HepG2 (cell line): ENCODE results near the gene TADA1. TPM values are rescaled to one million over a fixed set of nuclear protein-coding genes. Genes with fewer than 3 reads are reported as not detected.

ENCODE experiments used
- ARNTL ChIP-seq: sonication (generic); formaldehyde crosslinking; IDR thresholded peaks from 2 replicates; pipeline ENCODE4 v1.4.0; 2020; ENCODE audit warnings: mild to moderate bottlenecking, missing genetic modification reagents
- ASH2L ChIP-seq: fragments of 300-600, 200-600 bp; sonication (generic); IDR thresholded peaks from 2 replicates; pipeline ENCODE4 v1.7.0; 2017; ENCODE audit warnings: low read depth, mild to moderate bottlenecking, moderate library complexity, mixed read lengths, low read length; ENCODE audit not compliant: insufficient read length
- HNF4A ChIP-seq: sonication (generic); formaldehyde crosslinking; IDR thresholded peaks from 2 replicates; pipeline ENCODE4 v1.4.0; 2020; ENCODE audit warnings: missing genetic modification reagents
- HOXA3 ChIP-seq: sonication (generic); formaldehyde crosslinking; IDR thresholded peaks from 2 replicates; pipeline ENCODE4 v1.5.0; 2020; ENCODE audit warnings: missing genetic modification reagents
- ISL2 ChIP-seq: sonication (generic); formaldehyde crosslinking; IDR thresholded peaks from 2 replicates; pipeline ENCODE4 v1.5.0; 2020; ENCODE audit warnings: missing genetic modification reagents
- MEIS2 ChIP-seq: sonication (generic); formaldehyde crosslinking; IDR thresholded peaks from 2 replicates; pipeline ENCODE4 v1.9.0; 2021; ENCODE audit warnings: mild to moderate bottlenecking, missing genetic modification reagents
- POLR2A ChIP-seq, 2 experiments: IDR thresholded peaks; 2 replicates each; pipeline ENCODE4 v1.6.1; 2011; ENCODE audit warnings: low read depth in 2 of 2, low read length in 2 of 2, mild to moderate bottlenecking in 1 of 2, moderate library complexity in 1 of 2; ENCODE audit not compliant: insufficient read depth in 1 of 2
- TAF15 ChIP-seq: fragments of 200-400 bp; formaldehyde crosslinking; IDR thresholded peaks from one replicate; pipeline ENCODE4 v1.6.1; 2018; ENCODE audit warnings: mild to moderate bottlenecking, low read depth, low read length; ENCODE audit not compliant: poor library complexity, severe bottlenecking
- ZBTB3 ChIP-seq: sonication (generic); formaldehyde crosslinking; IDR thresholded peaks from 2 replicates; pipeline ENCODE4 v1.4.0; 2020; ENCODE audit warnings: low read depth, mild to moderate bottlenecking, moderate library complexity, missing genetic modification reagents, borderline replicate concordance
- ZNF431 ChIP-seq: sonication (generic); formaldehyde crosslinking; IDR thresholded peaks from 2 replicates; pipeline ENCODE4 v1.9.0; 2022; ENCODE audit warnings: missing genetic modification reagents, low read depth, mild to moderate bottlenecking, borderline replicate concordance
- ZNF749 ChIP-seq: sonication (generic); formaldehyde crosslinking; IDR thresholded peaks from 2 replicates; pipeline ENCODE4 v1.8.0; 2022; ENCODE audit warnings: mild to moderate bottlenecking, missing genetic modification reagents, moderate library complexity, borderline replicate concordance
- polyA plus RNA-seq, 8 experiments: library from polyadenylated mRNA; depleted of rRNA in 3 of 8; stranded (reverse) in 7 of 8; unstranded in 1 of 8; fragments of >200 nt; fragmentation: Illumina TruSeq in 4 of 8; extraction: Trizol in 4 of 8; gene quantifications; 2 replicates each; pipeline versions ENCODE4 v1.2.1 to v1.2.3, GENCODE V29; 2011 to 2016; ENCODE audit warnings: low read depth in 4 of 8, missing spikeins in 1 of 8, mixed read lengths in 1 of 8; ENCODE audit not compliant: insufficient read depth in 1 of 8
- total RNA-seq, 5 experiments: library from RNA; depleted of rRNA; stranded (reverse); fragments of >200 nt; fragmentation: Illumina TruSeq; extraction: Trizol; gene quantifications; 2 replicates each; pipeline ENCODE4 v1.2.3, GENCODE V29; 2016; ENCODE audit warnings: low read depth in 1 of 5
- TF ChIP-seq, protein P1 (sequence below), 2 experiments: sonication (generic) in 1 of 2; formaldehyde crosslinking in 1 of 2; IDR thresholded peaks; 2 replicates each; pipeline versions ENCODE4 v1.6.1 to v1.9.0; 2014 to 2022; ENCODE audit warnings: antibody characterized with exemption in 1 of 2, borderline replicate concordance in 1 of 2, inconsistent platforms in 1 of 2, low read depth in 1 of 2, missing genetic modification reagents in 1 of 2
- TF ChIP-seq, protein P2 (sequence below): sonication (generic); formaldehyde crosslinking; IDR thresholded peaks from 2 replicates; pipeline ENCODE4 v1.5.1; 2020; ENCODE audit warnings: missing genetic modification reagents, mild to moderate bottlenecking, borderline replicate concordance
- TF ChIP-seq, protein P3 (sequence below): sonication (generic); formaldehyde crosslinking; IDR thresholded peaks from 2 replicates; pipeline ENCODE4 v1.4.0; 2020; ENCODE audit warnings: mild to moderate bottlenecking, low read depth, missing genetic modification reagents

Gene TADA1
- total and polyA plus RNA-seq, 2 of the 13 experiments (the other 11 are each of a cell fraction or from before 2014, with no cell fraction given), result 28.3 to 29.1 TPM

DNA sequence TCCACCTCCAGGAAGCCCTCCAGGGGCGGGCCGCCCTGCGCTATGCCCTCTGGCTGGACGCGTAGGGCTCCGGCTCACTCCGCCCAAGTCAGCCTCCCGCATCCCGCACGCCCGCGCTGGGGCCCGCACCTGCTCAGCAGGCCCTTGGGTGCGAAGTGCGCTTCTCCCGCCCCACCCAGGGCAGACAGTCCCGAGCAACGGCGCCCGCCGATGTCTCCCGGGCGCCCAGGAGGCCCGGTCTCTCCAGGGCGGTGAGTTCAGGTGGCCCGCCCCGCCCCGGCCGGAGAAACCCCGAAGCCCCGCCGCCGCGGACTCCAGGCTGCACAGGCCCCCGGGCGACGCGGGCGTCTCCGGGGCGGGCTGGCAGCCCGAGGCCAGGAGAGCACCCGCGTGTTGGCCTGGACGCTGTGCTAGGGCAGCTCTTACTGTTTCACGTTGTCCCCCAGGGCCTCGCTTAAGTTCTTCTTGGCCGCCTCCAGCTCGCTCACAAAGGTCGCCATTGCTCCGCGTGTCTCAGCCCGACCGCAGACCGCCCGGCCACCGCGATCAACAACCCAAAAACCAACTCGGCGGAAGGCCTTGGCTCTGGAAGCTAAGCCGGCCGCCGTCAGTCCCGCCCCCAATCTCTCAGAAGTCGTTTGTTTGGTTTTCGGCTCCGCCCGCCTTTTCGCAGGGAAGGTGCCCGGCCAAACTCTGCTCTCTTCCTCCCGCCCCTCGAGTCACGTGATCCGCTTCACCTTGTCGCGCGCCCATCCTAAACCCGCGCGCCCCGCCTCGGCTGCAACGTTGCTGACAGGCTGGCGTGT, at the start of gene TADA1 (continued):
- TF ChIP-seq, protein P1, sequence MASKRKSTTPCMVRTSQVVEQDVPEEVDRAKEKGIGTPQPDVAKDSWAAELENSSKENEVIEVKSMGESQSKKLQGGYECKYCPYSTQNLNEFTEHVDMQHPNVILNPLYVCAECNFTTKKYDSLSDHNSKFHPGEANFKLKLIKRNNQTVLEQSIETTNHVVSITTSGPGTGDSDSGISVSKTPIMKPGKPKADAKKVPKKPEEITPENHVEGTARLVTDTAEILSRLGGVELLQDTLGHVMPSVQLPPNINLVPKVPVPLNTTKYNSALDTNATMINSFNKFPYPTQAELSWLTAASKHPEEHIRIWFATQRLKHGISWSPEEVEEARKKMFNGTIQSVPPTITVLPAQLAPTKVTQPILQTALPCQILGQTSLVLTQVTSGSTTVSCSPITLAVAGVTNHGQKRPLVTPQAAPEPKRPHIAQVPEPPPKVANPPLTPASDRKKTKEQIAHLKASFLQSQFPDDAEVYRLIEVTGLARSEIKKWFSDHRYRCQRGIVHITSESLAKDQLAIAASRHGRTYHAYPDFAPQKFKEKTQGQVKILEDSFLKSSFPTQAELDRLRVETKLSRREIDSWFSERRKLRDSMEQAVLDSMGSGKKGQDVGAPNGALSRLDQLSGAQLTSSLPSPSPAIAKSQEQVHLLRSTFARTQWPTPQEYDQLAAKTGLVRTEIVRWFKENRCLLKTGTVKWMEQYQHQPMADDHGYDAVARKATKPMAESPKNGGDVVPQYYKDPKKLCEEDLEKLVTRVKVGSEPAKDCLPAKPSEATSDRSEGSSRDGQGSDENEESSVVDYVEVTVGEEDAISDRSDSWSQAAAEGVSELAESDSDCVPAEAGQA (IDR thresholded peaks at IDR 0.05; ENCODE audit: low read depth), result peak; percentile 75; the same call in 1 of the 2 replicates
- TF ChIP-seq, protein P1 (CRISPR knock-in tag; IDR thresholded peaks at IDR 0.05; ENCODE audit: borderline replicate concordance), result peak; percentile 83; the same call in 1 of the 2 replicates
- TF ChIP-seq TAF15 (peak; percentile 62), HNF4A (CRISPR knock-in tag) (peak; percentile 33), HOXA3 (CRISPR knock-in tag) (peak; percentile 86), ZNF749 (CRISPR knock-in tag) (peak; percentile 76; the same call in 1 of the 2 replicates), ZBTB3 (CRISPR knock-in tag) (no peak), ASH2L (peak; percentile 92), ARNTL (CRISPR knock-in tag) (0 out of 2 replicates have a peak, but pooled peaks have one; percentile 29), MEIS2 (CRISPR knock-in tag) (peak; percentile 14; the same call in 1 of the 2 replicates), POLR2A (IDR thresholded peaks at IDR 0.05; ENCODE audit: insufficient read depth in 1 of 2, low read depth in 2 of 2, low read length in 2 of 2) (peak; percentile 68 to 72), ISL2 (CRISPR knock-in tag) (peak; percentile 20; the same call in 1 of the 2 replicates), ZNF431 (0 out of 2 replicates have a peak, but pooled peaks have one; percentile 51)
- TF ChIP-seq, protein P2, sequence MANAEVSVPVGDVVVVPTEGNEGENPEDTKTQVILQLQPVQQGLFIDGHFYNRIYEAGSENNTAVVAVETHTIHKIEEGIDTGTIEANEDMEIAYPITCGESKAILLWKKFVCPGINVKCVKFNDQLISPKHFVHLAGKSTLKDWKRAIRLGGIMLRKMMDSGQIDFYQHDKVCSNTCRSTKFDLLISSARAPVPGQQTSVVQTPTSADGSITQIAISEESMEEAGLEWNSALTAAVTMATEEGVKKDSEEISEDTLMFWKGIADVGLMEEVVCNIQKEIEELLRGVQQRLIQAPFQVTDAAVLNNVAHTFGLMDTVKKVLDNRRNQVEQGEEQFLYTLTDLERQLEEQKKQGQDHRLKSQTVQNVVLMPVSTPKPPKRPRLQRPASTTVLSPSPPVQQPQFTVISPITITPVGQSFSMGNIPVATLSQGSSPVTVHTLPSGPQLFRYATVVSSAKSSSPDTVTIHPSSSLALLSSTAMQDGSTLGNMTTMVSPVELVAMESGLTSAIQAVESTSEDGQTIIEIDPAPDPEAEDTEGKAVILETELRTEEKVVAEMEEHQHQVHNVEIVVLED (CRISPR knock-in tag), result peak; percentile 61; the same call in 1 of the 2 replicates
- TF ChIP-seq, protein P3, sequence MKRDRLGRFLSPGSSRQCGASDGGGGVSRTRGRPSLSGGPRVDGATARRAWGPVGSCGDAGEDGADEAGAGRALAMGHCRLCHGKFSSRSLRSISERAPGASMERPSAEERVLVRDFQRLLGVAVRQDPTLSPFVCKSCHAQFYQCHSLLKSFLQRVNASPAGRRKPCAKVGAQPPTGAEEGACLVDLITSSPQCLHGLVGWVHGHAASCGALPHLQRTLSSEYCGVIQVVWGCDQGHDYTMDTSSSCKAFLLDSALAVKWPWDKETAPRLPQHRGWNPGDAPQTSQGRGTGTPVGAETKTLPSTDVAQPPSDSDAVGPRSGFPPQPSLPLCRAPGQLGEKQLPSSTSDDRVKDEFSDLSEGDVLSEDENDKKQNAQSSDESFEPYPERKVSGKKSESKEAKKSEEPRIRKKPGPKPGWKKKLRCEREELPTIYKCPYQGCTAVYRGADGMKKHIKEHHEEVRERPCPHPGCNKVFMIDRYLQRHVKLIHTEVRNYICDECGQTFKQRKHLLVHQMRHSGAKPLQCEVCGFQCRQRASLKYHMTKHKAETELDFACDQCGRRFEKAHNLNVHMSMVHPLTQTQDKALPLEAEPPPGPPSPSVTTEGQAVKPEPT (CRISPR knock-in tag), result 0 out of 2 replicates have a peak, but pooled peaks have one; percentile 9
